NCI-H2196 treated with DMSO at 0.1 percent for 48 hours (cell line): ENCODE data around the gene ABCA13.

Experiments used
- DNase-seq: peaks from one replicate; lab custom pipeline; 2025; ENCODE audit not compliant: unreplicated experiment; lab: John Stamatoyannopoulos, UW

ABCA13 gene

GRCh38 chr7:48621076-48621475 lies 449.8 kb downstream of the ABCA13 start:
- DNase-seq = no peak

GRCh38 chr7:48627164-48627563 lies 455.9 kb downstream of the ABCA13 start:
- no peak for DNase-seq

- no peak for DNase-seq
Observed at GRCh38 chr7:48628793-48629349, 457.6 kb downstream of the ABCA13 start.

GRCh38 chr7:48634116-48634632 lies 462.9 kb downstream of the ABCA13 start:
- DNase-seq = no peak

GRCh38 chr7:48635796-48636195 lies 464.5 kb downstream of the ABCA13 start:
- no peak for DNase-seq

GRCh38 chr7:48636391-48637015 lies 465.2 kb downstream of the ABCA13 start:
- DNase-seq = no peak

- no peak for DNase-seq
Observed at GRCh38 chr7:48637382-48637781, 466.1 kb downstream of the ABCA13 start.

- no peak for DNase-seq
Observed at GRCh38 chr7:48638041-48638440, 466.8 kb downstream of the ABCA13 start.

- DNase-seq = no peak
Observed at GRCh38 chr7:48643431-48644013, 472.3 kb downstream of the ABCA13 start.

- DNase-seq = no peak
Observed at GRCh38 chr7:48658138-48658537, 486.9 kb downstream of the ABCA13 start.

GRCh38 chr7:48660306-48660870 lies 489.1 kb downstream of the ABCA13 start:
- DNase-seq = no peak

GRCh38 chr7:48664241-48664640 lies 493.0 kb downstream of the ABCA13 start:
- DNase-seq = no peak

GRCh38 chr7:48665353-48666135 lies 494.3 kb downstream of the ABCA13 start:
- no peak for DNase-seq

- no peak for DNase-seq
Observed at GRCh38 chr7:48667407-48667806, 496.1 kb downstream of the ABCA13 start.

GRCh38 chr7:48671656-48672055 lies 500.4 kb downstream of the ABCA13 start:
- no peak for DNase-seq

GRCh38 chr7:48681006-48681405 lies 509.7 kb downstream of the ABCA13 start:
- DNase-seq = no peak

- DNase-seq = no peak
Observed at GRCh38 chr7:48691788-48692187, 520.5 kb downstream of the ABCA13 start.
